ENCODE results near the gene SAP25.

Gene SAP25

GRCh38 chr7:100591596-100591995, 17.9 kb upstream of the SAP25 start:
- DNase-seq: no peak

- no peak for DNase-seq
Observed at GRCh38 chr7:100590077-100590737, 16.5 kb upstream of the SAP25 start.

GRCh38 chr7:100589341-100589947, 15.7 kb upstream of the SAP25 start:
- no peak for DNase-seq

GRCh38 chr7:100588438-100588837, 14.7 kb upstream of the SAP25 start:
- DNase-seq: peak in 1 of 2 donors; percentile 38

GRCh38 chr7:100586266-100587025, 12.7 kb upstream of the SAP25 start, which contains the start of gene FBXO24:
TSS of gene FBXO24 (plus strand) at chr7:100586328. CDS start at chr7:100586626, 298 bp downstream.
- DNase-seq: peak; percentile 98 to 100

GRCh38 chr7:100585511-100586265, 12.0 kb upstream of the SAP25 start, which contains the start of gene LRCH4:
TSS of gene LRCH4 (minus strand) at chr7:100586129. CDS start at chr7:100586100, 29 bp downstream.
- peak in 1 of 2 donors; percentile 82 for DNase-seq

- DNase-seq: no peak
Observed at GRCh38 chr7:100584683-100585510, 11.2 kb upstream of the SAP25 start.

- DNase-seq: peak in 1 of 2 donors; percentile 48
Observed at GRCh38 chr7:100584054-100584682, 10.5 kb upstream of the SAP25 start.

GRCh38 chr7:100583132-100584053, 9.7 kb upstream of the SAP25 start:
- DNase-seq: peak in 1 of 2 donors; percentile 90

- DNase-seq: no peak
Observed at GRCh38 chr7:100582650-100583049, 8.9 kb upstream of the SAP25 start.

GRCh38 chr7:100582041-100582579, 8.4 kb upstream of the SAP25 start:
- DNase-seq: no peak

GRCh38 chr7:100580466-100581283, 7.0 kb upstream of the SAP25 start:
- DNase-seq: no peak

- DNase-seq: no peak
Observed at GRCh38 chr7:100578246-100579183, 4.8 kb upstream of the SAP25 start.

GRCh38 chr7:100577507-100577906, 3.8 kb upstream of the SAP25 start:
- no peak for DNase-seq

GRCh38 chr7:100577103-100577502, 3.4 kb upstream of the SAP25 start:
- no peak for DNase-seq

GRCh38 chr7:100576384-100576993, 2.8 kb upstream of the SAP25 start:
- DNase-seq: no peak

GRCh38 chr7:100575746-100576383, 2.2 kb upstream of the SAP25 start:
- no peak for DNase-seq
